K562 (cell line): ENCODE data around the gene SLC25A21. TPM values are rescaled to one million over a fixed set of nuclear protein-coding genes. Genes with fewer than 3 reads are reported as not detected.

Source experiments
- ATAC-seq: fragments of 200-7000 bp; cut with Tn5 transposase; 3 replicates; pipeline ENCODE4 v1.9.1; 2020; ENCODE audit warnings: moderate library complexity
- BruUV-seq: library from RNA; stranded (reverse); fragments of 400-500 nt; replicated peaks from 2 replicates; lab custom pipeline; 2021; lab: Mats Ljungman, UMichigan
- CTCF ChIA-PET: fragments of 300-600 bp; formaldehyde crosslinking; extraction: SDS; loops from one replicate; lab custom pipeline; 2021; ENCODE audit warnings: low intra/inter-chr PET ratio; lab: Yijun Ruan, JAX
- POLR2A ChIA-PET: fragments of 300-600, 350-650 bp; sonication (Branson Sonifier 250); formaldehyde crosslinking; extraction: SDS; loops from one replicate; lab custom pipeline; 2021; ENCODE audit warnings: antibody characterized with exemption, inconsistent platforms; lab: Yijun Ruan, JAX
- DNase-seq, 4 experiments: peaks; one replicate each; pipeline versions ENCODE4 v3.0.0 to v3.0.0-alpha.2; 2011 to 2018; ENCODE audit warnings: low spot score in 3 of 4, mixed read lengths in 3 of 4; ENCODE audit errors: extremely low read depth in 1 of 4
- FAIRE-seq: peaks from 2 replicates; lab custom pipeline; 2011; peaks lifted over from hg19 to GRCh38; lab: Jason Lieb, UNC
- H2AFZ ChIP-seq: 2 replicates; pipeline ENCODE4 v1.6.0; 2011; ENCODE audit warnings: low read depth, low read length, control low read depth, inconsistent platforms
- H3K27ac ChIP-seq: fragments of 200-600 bp; 3 replicates; pipeline ENCODE4 v1.8.0; 2011; ENCODE audit warnings: low read depth, mild to moderate bottlenecking, control low read depth, inconsistent platforms, low read length, moderate library complexity, mixed read lengths; ENCODE audit errors: extremely low read depth
- H3K27me3 ChIP-seq, 2 experiments: fragments of 300-600 bp in 1 of 2; 2 replicates in 1 of 2; 3 replicates in 1 of 2; pipeline versions ENCODE4 v1.6.0 to v1.8.0; 2011; ENCODE audit warnings: inconsistent platforms in 2 of 2, low read length in 2 of 2, mild to moderate bottlenecking in 1 of 2, mixed read lengths in 1 of 2, moderate library complexity in 1 of 2; ENCODE audit not compliant: control insufficient read depth in 2 of 2, insufficient read depth in 2 of 2
- H3K36me3 ChIP-seq: fragments of 300-600 bp; 3 replicates; pipeline ENCODE4 v1.8.0; 2011; ENCODE audit warnings: mild to moderate bottlenecking, low read length, inconsistent platforms; ENCODE audit not compliant: control insufficient read depth, insufficient read depth
- H3K4me1 ChIP-seq, 2 experiments: fragments of 200-600 bp in 1 of 2; replicated peaks in 1 of 2; 2 replicates in 1 of 2; 3 replicates in 1 of 2; pipeline versions ENCODE4 v1.5.1 to v1.8.0; 2011; ENCODE audit warnings: inconsistent platforms in 2 of 2, low read length in 2 of 2, mild to moderate bottlenecking in 1 of 2, mixed read lengths in 1 of 2, moderate library complexity in 1 of 2; ENCODE audit not compliant: control insufficient read depth in 2 of 2, insufficient read depth in 2 of 2
- H3K4me2 ChIP-seq: 2 replicates; pipeline ENCODE4 v1.6.1; 2011; ENCODE audit warnings: low read length, control low read depth, inconsistent platforms, mixed read lengths; ENCODE audit not compliant: insufficient read depth
- H3K4me3 ChIP-seq: fragments of 200-600 bp; sonication (generic), shearing (Covaris generic); 2 replicates; pipeline ENCODE4 v1.5.1; 2016; ENCODE audit warnings: control low read depth, inconsistent platforms
- H3K79me2 ChIP-seq: fragments of 200-600 bp; 3 replicates; pipeline ENCODE4 v1.8.0; 2011; ENCODE audit warnings: low read length, inconsistent platforms; ENCODE audit not compliant: control insufficient read depth, insufficient read depth
- H3K9ac ChIP-seq, 2 experiments: 2 replicates each; pipeline versions ENCODE4 v1.6.0 to v1.6.1; 2011; ENCODE audit warnings: low read depth in 2 of 2, low read length in 2 of 2, control low read depth in 1 of 2, inconsistent platforms in 1 of 2, mild to moderate bottlenecking in 1 of 2, mixed read lengths in 1 of 2; ENCODE audit not compliant: insufficient read depth in 1 of 2
- H3K9me1 ChIP-seq: one replicate; pipeline ENCODE4 v1.6.0; 2011; ENCODE audit warnings: inconsistent platforms, mild to moderate bottlenecking, low read length, moderate library complexity; ENCODE audit not compliant: control insufficient read depth, insufficient read depth
- H3K9me3 ChIP-seq: replicated peaks from 2 replicates; pipeline ENCODE4 v1.5.1; 2011; ENCODE audit warnings: low read depth, low read length, inconsistent platforms; ENCODE audit not compliant: control insufficient read depth, insufficient read depth
- H4K20me1 ChIP-seq: replicated peaks from 2 replicates; pipeline ENCODE4 v1.6.1; 2011; ENCODE audit warnings: low read length, inconsistent platforms, mixed read lengths; ENCODE audit not compliant: control insufficient read depth, insufficient read depth
- ARHGAP35 ChIP-seq: fragments of 450-650 bp; IDR thresholded peaks from 2 replicates; pipeline ENCODE4 v1.6.1; 2018; ENCODE audit not compliant: partially characterized antibody
- BHLHE40 ChIP-seq: IDR thresholded peaks from 2 replicates; pipeline ENCODE4 v1.6.1; 2011; ENCODE audit warnings: low read length, improper control_type of control experiment
- FOXP4 ChIP-seq: sonication (generic); formaldehyde crosslinking; IDR thresholded peaks from 2 replicates; pipeline ENCODE4 v1.8.0; 2022; ENCODE audit warnings: mild to moderate bottlenecking, missing genetic modification reagents, borderline replicate concordance
- PTBP1 ChIP-seq: fragments of 200-400 bp; formaldehyde crosslinking; IDR thresholded peaks from 2 replicates; pipeline ENCODE4 v1.6.1; 2017; ENCODE audit warnings: low read depth, low read length
- RBFOX2 ChIP-seq: fragments of 200-400 bp; formaldehyde crosslinking; IDR thresholded peaks from 2 replicates; pipeline ENCODE4 v1.6.1; 2017; ENCODE audit warnings: low read depth, mild to moderate bottlenecking, low read length, moderate library complexity
- RBM15 ChIP-seq: fragments of 200-400 bp; formaldehyde crosslinking; IDR thresholded peaks from 2 replicates; pipeline ENCODE4 v1.6.1; 2018; ENCODE audit warnings: mild to moderate bottlenecking, low read length, moderate library complexity; ENCODE audit not compliant: insufficient read depth
- STAT5B ChIP-seq: fragments of 250-450 bp; sonication (Bioruptor Pico); IDR thresholded peaks from 2 replicates; pipeline ENCODE4 v1.8.0; 2021; ENCODE audit warnings: mild to moderate bottlenecking, inconsistent platforms
- TBL1XR1 ChIP-seq, 2 experiments: IDR thresholded peaks; 2 replicates each; pipeline ENCODE4 v1.6.1; 2012; ENCODE audit warnings: improper control_type of control experiment in 2 of 2, low read length in 2 of 2, mild to moderate bottlenecking in 1 of 2
- TSC22D4 ChIP-seq: fragments of 450-650 bp; IDR thresholded peaks from 2 replicates; pipeline ENCODE4 v1.6.1; 2016; ENCODE audit warnings: missing genetic modification characterization, missing biosample characterization, control low read depth
- ZFP36 ChIP-seq: fragments of 150-350 bp; IDR thresholded peaks from 2 replicates; pipeline ENCODE4 v1.6.1; 2018; ENCODE audit warnings: low read length, low read depth; ENCODE audit not compliant: partially characterized antibody
- ZNF318 ChIP-seq, 2 experiments: fragments of 450-650 bp; IDR thresholded peaks; 2 replicates each; pipeline ENCODE4 v1.6.1; 2016; ENCODE audit warnings: mild to moderate bottlenecking in 2 of 2, borderline replicate concordance in 1 of 2, low read depth in 1 of 2, moderate library complexity in 1 of 2
- WGBS: fragments of 100-300 bp; shearing (Covaris generic); methylation state at CpG from one replicate; pipeline ENCODE4 v1.1.6; 2016; ENCODE audit warnings: low coverage, mixed read lengths; ENCODE audit not compliant: insufficient coverage; ENCODE audit errors: missing lambda C conversion rate; 5-methylcytosine and 5-hydroxymethylcytosine counted together
- in situ Hi-C: fragments of 300-500 bp; cut with MboI; formaldehyde crosslinking; loops from 4 replicates; pipeline ENCODE4 v1.15.0; 2018; ENCODE audit warnings: inconsistent platforms, mixed read lengths
- intact Hi-C: fragments of 100-400 bp; cut with micrococcal nuclease; formaldehyde crosslinking; loops from 2 replicates; pipeline ENCODE4 v1.14.2; 2022
- polyA plus RNA-seq, 8 experiments: library from polyadenylated mRNA; depleted of rRNA in 4 of 8; stranded (reverse) in 5 of 8; unstranded in 3 of 8; fragments of >200 nt; fragmentation: Nextera tagmentation in 2 of 8; fragmentation: Illumina TruSeq in 1 of 8; extraction: Ambion mirVana in 2 of 8; extraction: Trizol in 1 of 8; gene quantifications; 2 replicates each; pipeline versions ENCODE4 v1.2.1 to v1.2.3, GENCODE V29; 2011 to 2014; ENCODE audit warnings: inconsistent platforms in 1 of 8, missing spikeins in 1 of 8
- total RNA-seq, 7 experiments: library from RNA; depleted of rRNA in 6 of 7; stranded (reverse); fragments of >200 nt in 6 of 7; fragmentation: Illumina TruSeq in 2 of 7; extraction: Trizol in 2 of 7; gene quantifications; 2 replicates each; pipeline versions ENCODE4 v1.2.1 to v1.2.3, GENCODE V29; 2011 to 2021; ENCODE audit warnings: low replicate concordance in 1 of 7

The SLC25A21 gene
- total and polyA plus RNA-seq, 9 of the 15 experiments (the other 6 are each of a cell fraction or from before 2014, with no cell fraction given), result 15.2 to 46.7 (median 28.7) TPM

GRCh38 chr14:36988989-36989388 lies 183.4 kb downstream of the SLC25A21 start:
- ChIA-PET POLR2A (no interaction called here), CTCF (no interaction called here)
- Histone ChIP-seq H3K79me2 (no peaks in the 10 kb centered on the region), H3K9me1 (no peaks in the 10 kb centered on the region), H3K9me3 (no peaks in the 10 kb centered on the region), H3K27ac (no peak overlapping the region), H3K4me3 (no peak overlapping the region), H3K9ac (no peak overlapping the region), H4K20me1 (no peaks in the 10 kb centered on the region), H3K36me3 (no peaks in the 10 kb centered on the region), H3K4me1 (no peaks in the 10 kb centered on the region), H3K4me2 (no peak overlapping the region), H3K27me3 (no peaks in the 10 kb centered on the region), H2AFZ (no peak overlapping the region)
- intact Hi-C loops, result no loop called here
- no peak for FAIRE-seq
- no TSS peak for BruUV-seq
- no peak for DNase-seq
- 93% methylated on average over 1 of the region's 1 CpG for WGBS
- in situ Hi-C loops, result no loop called here
- ATAC-seq, result no peak
- no peak for TF ChIP-seq RBFOX2
- no peak for TF ChIP-seq BHLHE40
- no peak for TF ChIP-seq STAT5B (CRISPR knock-in tag)
- TF ChIP-seq PTBP1, result no peak
- TF ChIP-seq RBM15, result no peak
- TF ChIP-seq TBL1XR1 (IDR thresholded peaks at IDR 0.05; ENCODE audit: low read length in 2 of 2), result no peak
- no peak for TF ChIP-seq ARHGAP35
- TF ChIP-seq TSC22D4 (tag), result no peak
- TF ChIP-seq ZNF318 (IDR thresholded peaks at IDR 0.05; ENCODE audit: borderline replicate concordance in 1 of 2, low read depth in 1 of 2), result no peak
- TF ChIP-seq ZFP36, result no peak
- TF ChIP-seq FOXP4 (CRISPR knock-in tag), result no peak
